SK-N-MC (cell line): ENCODE data around the gene TPRX2.

Source experiments
- EZH2 ChIP-seq: fragments of 200-600 bp; sonication (generic); IDR thresholded peaks from one replicate; pipeline ENCODE4 v1.6.1; 2017; ENCODE audit warnings: antibody characterized with exemption
- FOXP2 ChIP-seq: optimal IDR thresholded peaks from 2 replicates; pipeline ENCODE3; 2011; ENCODE audit warnings: mild to moderate bottlenecking, moderate library complexity; ENCODE audit not compliant: insufficient read depth; ENCODE audit errors: extremely low read length, control extremely low read depth
- POLR2AphosphoS5 ChIP-seq: IDR thresholded peaks from 2 replicates; pipeline ENCODE4 v1.6.1; 2012; ENCODE audit warnings: mild to moderate bottlenecking, low read depth, low read length, borderline replicate concordance

DNA sequence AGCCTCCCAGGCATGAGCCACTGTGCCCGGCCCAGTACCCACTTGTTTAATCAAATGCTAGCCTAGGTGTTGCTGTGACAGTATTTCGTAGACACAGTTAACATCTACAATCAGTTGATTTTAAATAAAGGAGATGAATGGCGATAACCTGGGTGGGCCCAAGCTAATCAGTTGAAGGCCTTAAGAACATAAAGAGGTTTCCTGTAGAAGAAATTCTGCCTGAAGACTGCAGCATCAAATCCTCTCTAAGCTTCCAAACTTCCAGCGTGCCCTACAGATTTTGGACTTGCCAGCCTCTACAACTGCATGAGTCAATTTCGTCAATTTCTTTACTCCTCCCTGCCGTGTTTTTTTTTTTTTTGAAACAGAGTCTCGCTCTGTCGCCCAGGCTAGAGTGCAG, 40.3 kb downstream of the TPRX2 start:
- TF ChIP-seq POLR2AphosphoS5 (no peak), EZH2 (no peak), FOXP2 (no peak)
